ENCODE results near the gene POGLUT2. TPM values are rescaled to one million over a fixed set of nuclear protein-coding genes. Genes with fewer than 3 reads are reported as not detected.
"Not testable (repeated sequence)": the region's sequence is repeated elsewhere in the genome, so short reads cannot be mapped to it uniquely, and the experiment has no call there.

Gene POGLUT2
- total RNA-seq, 1 experiment from 2014 or later: 17.5 TPM

DNA sequence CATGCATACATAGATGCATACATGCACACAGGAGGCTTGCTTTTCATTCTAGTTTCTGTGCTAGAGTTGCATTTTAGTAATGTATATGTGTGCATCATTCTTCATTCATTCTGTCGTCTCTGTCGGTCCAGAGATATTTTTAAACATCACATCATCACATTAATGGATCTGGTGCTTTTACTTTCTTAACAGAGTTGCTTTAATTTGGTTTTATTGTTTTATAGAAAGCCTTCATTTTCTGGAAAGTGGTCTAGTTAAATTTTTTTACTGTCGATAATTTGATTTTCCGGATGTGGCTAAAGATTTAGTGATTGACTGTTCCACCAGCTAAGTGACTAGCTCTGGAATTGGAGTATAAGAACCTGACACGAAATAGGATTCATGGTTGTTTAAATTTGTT lies 17.0 kb upstream of the POGLUT2 start:
- no peak for DNase-seq
- H3K36me3 ChIP-seq: peaks cover 55% of the 10 kb centered on the region
- no peak overlapping the region for H3K4me3 ChIP-seq
- H3K27me3 ChIP-seq: no peaks in the 10 kb centered on the region
- peaks cover 6% of the 10 kb centered on the region for H3K9me3 ChIP-seq

- Histone ChIP-seq H3K36me3 (peaks cover 62% of the 10 kb centered on the region), H3K4me3 (no peak overlapping the region), H3K27me3 (no peaks in the 10 kb centered on the region), H3K9me3 (peaks cover 13% of the 10 kb centered on the region)
- no peak for DNase-seq
Observed at GRCh38 chr13:102814793-102815192, 16.0 kb upstream of the POGLUT2 start.

DNA sequence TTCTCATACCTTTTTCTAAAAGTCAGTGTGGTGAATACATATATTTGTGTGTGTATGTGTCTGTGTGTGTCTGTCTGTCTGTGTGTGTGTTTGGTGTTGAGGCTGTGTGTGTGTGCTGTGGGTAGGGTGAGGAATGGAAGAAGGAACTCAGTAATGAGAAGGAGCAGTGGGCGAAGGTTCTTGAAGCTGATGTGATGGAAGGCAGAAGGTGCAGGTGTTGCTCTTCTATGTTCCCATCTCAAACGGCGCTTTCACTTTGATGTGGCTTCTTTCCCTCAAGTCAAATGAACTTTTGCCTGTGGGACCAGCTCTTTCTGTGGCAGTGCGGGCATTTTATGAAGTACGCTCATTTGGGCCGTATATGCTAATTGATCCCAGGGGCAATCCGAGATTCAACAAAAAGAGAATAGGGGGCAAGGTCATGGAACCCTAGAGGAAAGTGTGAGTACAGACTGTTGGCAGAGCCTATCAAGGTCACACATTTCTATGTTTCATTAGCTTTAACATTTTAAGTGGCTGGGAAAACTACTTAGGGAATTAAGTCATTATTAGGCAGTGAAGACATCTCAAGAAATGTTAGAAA lies 15.3 kb upstream of the POGLUT2 start:
- no peak for DNase-seq
- H3K9me3 ChIP-seq: peaks cover 17% of the 10 kb centered on the region
- H3K36me3 ChIP-seq: peaks cover 62% of the 10 kb centered on the region
- no peaks in the 10 kb centered on the region for H3K27me3 ChIP-seq
- no peak overlapping the region for H3K4me3 ChIP-seq

DNA sequence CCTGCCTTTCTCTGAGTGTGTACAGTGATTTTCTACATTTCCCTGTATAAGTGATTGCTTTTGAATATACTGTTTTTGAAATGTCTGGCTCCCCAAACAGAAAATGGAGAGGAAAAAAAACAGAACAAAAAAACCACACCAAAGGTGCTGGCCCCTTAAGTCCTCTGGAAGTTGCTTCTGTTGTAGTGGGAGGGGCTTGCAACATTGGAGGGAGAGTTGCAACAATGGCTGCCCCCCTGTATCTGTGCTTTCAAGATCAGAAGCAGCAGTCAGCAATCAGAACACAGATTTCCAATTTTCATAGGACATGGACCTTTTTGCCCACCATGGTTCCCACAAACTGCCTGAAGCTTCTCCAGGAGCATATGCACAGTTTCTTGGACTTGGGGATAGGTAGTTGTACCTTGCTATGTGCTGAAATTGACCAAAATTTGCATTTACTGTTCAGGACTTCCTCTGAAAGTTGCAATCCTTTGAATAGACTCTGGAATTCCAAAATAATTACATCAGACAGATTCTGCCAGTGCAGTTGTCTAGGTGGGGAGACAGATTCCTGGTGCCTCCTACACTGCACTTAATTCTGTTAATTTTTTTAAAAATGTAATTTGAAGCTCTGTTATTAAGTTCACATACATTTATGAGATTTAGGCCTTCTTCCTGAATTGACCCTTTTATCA lies 14.0 kb upstream of the POGLUT2 start:
- DNase-seq: no peak
- Histone ChIP-seq H3K27me3 (no peaks in the 10 kb centered on the region), H3K9me3 (peaks cover 24% of the 10 kb centered on the region), H3K36me3 (peaks cover 64% of the 10 kb centered on the region), H3K4me3 (no peak overlapping the region)

DNA sequence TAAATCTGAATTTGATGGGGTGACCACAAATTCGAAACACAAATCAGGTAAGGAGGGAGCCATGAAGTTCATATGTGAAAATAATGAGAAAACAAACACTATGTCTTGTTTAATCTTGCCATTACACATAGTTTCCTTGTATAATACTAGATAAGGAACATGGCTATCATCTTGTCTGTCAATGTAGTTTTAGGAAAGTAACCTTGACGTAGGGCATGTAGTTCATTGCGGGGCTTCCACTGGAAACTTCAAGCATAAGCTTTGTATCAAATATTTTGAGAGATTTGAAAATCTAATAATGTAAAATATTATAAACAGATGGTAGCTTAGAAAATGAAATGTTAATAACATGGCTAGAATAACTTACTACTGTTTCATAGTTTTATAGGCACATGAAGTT lies 8.9 kb upstream of the POGLUT2 start:
- Histone ChIP-seq H3K4me3 (no peak overlapping the region), H3K9me3 (peaks cover 24% of the 10 kb centered on the region), H3K36me3 (peaks cover 62% of the 10 kb centered on the region), H3K27me3 (no peaks in the 10 kb centered on the region)
- no peak for DNase-seq

GRCh38 chr13:102805680-102806079 lies 6.9 kb upstream of the POGLUT2 start:
- no peaks in the 10 kb centered on the region for H3K27me3 ChIP-seq
- H3K36me3 ChIP-seq: peaks cover 45% of the 10 kb centered on the region
- peaks cover 17% of the 10 kb centered on the region for H3K9me3 ChIP-seq
- no peak for DNase-seq
- H3K4me3 ChIP-seq: no peak overlapping the region

DNA sequence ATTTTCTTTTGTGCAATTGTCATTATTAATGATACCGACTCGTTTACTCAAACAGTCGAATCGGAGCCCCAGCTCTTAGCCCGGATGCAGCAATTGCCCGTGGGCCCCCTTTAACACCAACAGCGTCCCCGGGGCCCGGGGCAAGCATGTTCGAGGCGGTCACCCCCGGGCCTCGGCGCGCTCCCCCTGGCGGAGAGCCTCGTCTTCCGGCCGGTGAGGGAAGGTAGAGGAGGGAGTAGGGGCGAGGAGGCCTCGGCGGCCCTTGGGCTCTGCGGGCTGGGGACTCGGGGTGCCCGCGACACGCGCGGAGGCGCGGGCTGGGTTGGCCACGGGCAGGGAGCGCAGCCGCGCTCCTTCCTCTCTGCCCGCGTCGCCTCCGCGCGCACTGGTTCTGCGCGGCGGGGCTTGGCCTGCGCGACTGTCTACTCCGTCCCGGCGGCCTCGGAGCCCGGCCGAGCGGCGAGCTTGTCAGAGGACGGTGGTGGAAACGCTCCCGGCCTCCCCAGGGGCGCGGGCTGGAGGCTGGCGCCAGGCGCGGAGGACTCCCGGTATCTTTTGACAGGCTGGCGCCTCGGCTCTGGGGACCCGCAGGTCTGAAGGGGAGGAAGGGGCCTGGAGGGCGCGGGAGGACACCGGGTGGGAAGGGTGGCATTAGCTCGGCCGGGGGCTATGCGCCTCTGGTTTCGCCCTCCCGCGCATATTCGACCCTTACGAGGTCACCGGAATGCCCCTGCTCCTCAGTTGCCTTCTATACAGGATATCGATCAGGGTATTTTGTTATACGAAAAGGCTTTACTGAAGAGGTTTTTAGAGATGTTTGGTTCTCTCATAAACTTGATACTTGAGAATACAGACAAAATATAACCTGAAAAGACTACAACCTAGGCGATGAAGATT lies 1.6 kb upstream of the POGLUT2 start:
- no peaks in the 10 kb centered on the region for H3K27me3 ChIP-seq

GRCh38 chr13:102799426-102800144 lies 809 bp upstream of the POGLUT2 start:
- Histone ChIP-seq H3K4me3 (peak overlapping the region; percentile 77), H3K36me3 (peaks cover 4% of the 10 kb centered on the region), H3K9me3 (no peaks in the 10 kb centered on the region), H3K27me3 (no peaks in the 10 kb centered on the region)
- DNase-seq: peak; percentile 54

More for the DNA sequence above, 1.6 kb upstream of the POGLUT2 start:
- DNase-seq: peak; percentile 84
- Histone ChIP-seq H3K36me3 (peaks cover 8% of the 10 kb centered on the region), H3K9me3 (no peaks in the 10 kb centered on the region), H3K4me3 (peak overlapping the region; percentile 77)

- Histone ChIP-seq H3K9me3 (no peaks in the 10 kb centered on the region), H3K27me3 (no peaks in the 10 kb centered on the region), H3K4me3 (no peak overlapping the region), H3K36me3 (peaks cover 3% of the 10 kb centered on the region; the same call in 1 of the 2 replicates)
- DNase-seq: no peak
Observed at GRCh38 chr13:102793611-102794355, 5.0 kb downstream of the POGLUT2 start.

DNA sequence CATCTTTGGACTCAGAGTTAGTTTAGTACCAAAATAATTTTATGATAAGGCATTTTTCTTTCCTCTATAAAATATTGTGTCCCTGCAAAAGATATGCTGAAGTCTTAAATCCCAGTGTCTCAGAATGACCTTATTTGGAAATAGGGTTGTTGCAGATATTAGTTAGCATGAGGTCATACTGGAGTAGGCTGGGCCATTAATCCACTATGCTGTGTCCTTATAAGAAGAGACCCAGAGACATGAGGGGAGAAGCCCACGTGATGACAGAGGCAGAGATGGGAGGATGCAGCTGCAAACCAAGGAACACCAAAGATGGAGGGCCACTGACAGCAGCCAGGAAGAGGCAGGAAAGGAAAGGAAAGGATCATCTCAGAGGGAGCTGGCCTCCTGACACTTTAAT lies 6.4 kb downstream of the POGLUT2 start:
- Histone ChIP-seq H3K27me3 (no peaks in the 10 kb centered on the region), H3K4me3 (no peak overlapping the region), H3K9me3 (no peaks in the 10 kb centered on the region), H3K36me3 (peaks cover 3% of the 10 kb centered on the region; the same call in 1 of the 2 replicates)
- no peak for DNase-seq

DNA sequence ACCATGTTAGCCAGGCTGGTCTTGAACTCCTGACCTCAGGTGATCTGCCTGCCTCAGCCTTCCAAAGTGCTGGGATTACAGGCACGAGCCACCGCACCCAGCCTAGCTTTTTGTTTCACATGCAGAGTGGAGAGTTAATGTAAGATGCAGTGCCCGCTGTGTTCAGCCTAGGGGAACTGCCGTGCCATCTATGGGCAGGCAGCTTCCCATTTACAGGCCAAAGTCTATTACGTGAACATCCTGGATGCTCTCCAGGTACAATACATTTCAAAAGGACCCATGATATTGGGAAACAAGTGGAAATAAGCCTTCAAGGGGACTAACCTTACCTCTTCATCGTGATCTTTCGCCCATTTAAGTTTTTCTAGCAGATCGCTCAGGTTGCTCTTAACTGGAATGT lies 10.1 kb downstream of the POGLUT2 start:
- no peaks in the 10 kb centered on the region for H3K9me3 ChIP-seq
- no peak overlapping the region for H3K4me3 ChIP-seq
- DNase-seq: no peak
- no peaks in the 10 kb centered on the region for H3K27me3 ChIP-seq
- peaks cover 8% of the 10 kb centered on the region; the same call in 1 of the 2 replicates for H3K36me3 ChIP-seq

DNA sequence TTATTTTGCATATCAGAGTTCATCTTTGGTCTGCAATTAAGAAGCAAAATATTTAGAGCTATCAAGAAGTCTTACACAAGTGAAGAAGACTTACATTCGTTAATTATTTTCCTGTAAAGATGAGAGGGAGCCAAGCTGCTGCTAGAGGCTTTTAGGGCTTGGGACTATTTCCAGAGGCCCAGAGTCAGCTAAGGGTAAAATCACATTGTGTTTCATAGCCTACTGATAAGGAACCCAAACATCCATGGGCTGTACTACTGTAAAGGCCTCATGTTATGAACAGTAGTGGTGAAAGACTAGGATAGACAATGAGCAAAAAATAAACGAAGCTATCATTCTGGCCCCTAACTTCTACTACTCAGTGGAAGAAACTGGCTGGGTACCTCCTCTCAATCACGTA lies 14.3 kb downstream of the POGLUT2 start:
- H3K4me3 ChIP-seq: no peak overlapping the region
- H3K9me3 ChIP-seq: no peaks in the 10 kb centered on the region
- H3K36me3 ChIP-seq: peaks cover 4% of the 10 kb centered on the region; the same call in 1 of the 2 replicates
- no peaks in the 10 kb centered on the region for H3K27me3 ChIP-seq
- no peak for DNase-seq

DNA sequence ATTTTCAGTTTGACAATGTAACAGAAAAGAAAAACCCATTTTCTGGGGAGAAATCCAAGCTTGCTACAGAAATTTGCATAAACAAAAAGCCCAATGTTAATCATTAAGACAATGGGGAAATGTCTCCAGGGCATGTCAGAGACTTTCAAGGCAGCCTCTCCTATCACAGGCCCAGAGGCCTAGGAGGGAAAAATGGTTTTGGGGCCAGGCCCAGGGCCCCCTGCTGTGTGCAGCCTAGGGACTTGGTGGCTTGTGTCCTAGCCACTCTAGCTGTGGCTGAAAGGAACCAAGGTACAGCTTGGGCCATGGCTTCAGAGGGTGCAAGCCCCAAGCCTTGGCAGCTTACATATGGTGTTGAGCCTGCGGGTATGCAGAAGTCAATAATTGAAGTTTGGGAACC lies 17.2 kb downstream of the POGLUT2 start:
- H3K4me3 ChIP-seq: no peak overlapping the region
- DNase-seq: no peak
- no peaks in the 10 kb centered on the region for H3K27me3 ChIP-seq
- no peaks in the 10 kb centered on the region for H3K9me3 ChIP-seq
- peaks cover 4% of the 10 kb centered on the region; the same call in 1 of the 2 replicates for H3K36me3 ChIP-seq

DNA sequence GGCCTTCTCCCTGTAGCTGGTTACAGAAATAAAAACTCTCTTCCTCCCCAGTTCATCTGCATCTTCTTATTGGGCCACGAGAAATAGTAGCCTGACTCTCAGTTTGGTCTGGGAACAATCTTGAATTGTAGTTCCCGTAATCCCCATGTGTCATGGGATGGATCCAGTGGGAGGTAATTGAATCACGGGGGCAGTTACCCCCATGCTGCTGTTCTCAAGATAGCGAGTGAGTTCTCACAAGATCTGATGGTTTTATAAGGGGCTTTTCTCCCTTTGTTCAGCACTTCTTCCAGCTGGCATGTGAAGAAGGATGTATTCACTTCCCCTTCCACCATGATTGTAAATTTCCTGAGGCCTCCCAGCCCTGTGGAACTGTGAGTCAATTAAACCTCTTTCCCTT lies 18.1 kb downstream of the POGLUT2 start:
- not testable (repeated sequence) for H3K36me3 ChIP-seq, H3K4me3 ChIP-seq, H3K27me3 ChIP-seq, DNase-seq, H3K9me3 ChIP-seq

DNA sequence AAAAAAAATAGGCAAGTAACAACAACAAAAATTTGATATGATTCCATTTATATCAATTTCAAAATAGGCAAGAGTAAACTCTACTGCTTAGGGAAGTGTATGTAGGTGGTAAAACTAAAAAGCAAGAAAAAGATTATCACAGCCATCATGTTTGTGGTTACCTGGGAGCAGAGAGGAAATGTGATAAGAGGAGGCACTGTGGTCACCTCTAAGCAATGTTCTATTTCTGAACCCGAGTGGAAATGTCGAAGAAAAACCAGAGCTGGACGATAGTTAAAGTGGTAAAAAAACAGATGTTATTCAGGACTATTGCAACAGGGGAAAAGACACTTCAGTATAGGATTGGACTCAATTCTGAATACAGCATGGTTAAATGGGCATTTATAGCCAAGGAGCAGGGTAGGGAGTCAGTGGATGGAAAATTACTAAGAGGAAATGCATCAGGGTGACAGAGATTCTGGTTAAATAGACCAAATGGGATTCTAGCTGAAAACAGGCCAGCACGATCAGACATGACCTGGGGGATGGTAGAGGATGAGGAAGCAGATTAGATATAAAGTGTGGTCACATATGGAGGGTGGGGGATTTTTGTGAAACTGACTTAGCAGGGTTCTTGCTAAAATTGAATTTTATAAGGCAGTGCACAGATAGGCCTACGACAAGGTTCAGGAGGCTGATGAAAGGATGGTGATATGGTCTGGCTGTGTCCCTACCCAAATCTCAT lies 19.2 kb downstream of the POGLUT2 start:
- Histone ChIP-seq H3K4me3 (no peak overlapping the region), H3K27me3 (no peaks in the 10 kb centered on the region), H3K9me3 (no peaks in the 10 kb centered on the region), H3K36me3 (no peaks in the 10 kb centered on the region; the same call in 1 of the 2 replicates)
- no peak for DNase-seq
